Measurements from ENCODE around the gene MACROD2.

MACROD2 gene

GRCh38 chr20:14879020-14879697 is 883.8 kb downstream of the MACROD2 start:
- TF ChIP-seq, protein P1, sequence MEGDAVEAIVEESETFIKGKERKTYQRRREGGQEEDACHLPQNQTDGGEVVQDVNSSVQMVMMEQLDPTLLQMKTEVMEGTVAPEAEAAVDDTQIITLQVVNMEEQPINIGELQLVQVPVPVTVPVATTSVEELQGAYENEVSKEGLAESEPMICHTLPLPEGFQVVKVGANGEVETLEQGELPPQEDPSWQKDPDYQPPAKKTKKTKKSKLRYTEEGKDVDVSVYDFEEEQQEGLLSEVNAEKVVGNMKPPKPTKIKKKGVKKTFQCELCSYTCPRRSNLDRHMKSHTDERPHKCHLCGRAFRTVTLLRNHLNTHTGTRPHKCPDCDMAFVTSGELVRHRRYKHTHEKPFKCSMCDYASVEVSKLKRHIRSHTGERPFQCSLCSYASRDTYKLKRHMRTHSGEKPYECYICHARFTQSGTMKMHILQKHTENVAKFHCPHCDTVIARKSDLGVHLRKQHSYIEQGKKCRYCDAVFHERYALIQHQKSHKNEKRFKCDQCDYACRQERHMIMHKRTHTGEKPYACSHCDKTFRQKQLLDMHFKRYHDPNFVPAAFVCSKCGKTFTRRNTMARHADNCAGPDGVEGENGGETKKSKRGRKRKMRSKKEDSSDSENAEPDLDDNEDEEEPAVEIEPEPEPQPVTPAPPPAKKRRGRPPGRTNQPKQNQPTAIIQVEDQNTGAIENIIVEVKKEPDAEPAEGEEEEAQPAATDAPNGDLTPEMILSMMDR (conservative IDR thresholded peaks at IDR 0.05; ENCODE audit: low read depth): no peak
- POLR2A ChIA-PET (ENCODE audit: low non-redundant PET): no interaction called here
- CTCF ChIA-PET: interaction anchor here (0.7 kb wide), 1 partner anchor 1359 kb away, joined by 4 read pairs; no protein-coding TSS in a partner anchor
- H3K27ac ChIP-seq: no peak overlapping the region
- peak; percentile 95 for DNase-seq (ENCODE audit: low spot score)

- POLR2A ChIA-PET (ENCODE audit: low non-redundant PET): no interaction called here
- CTCF ChIA-PET: interaction anchor here (0.7 kb wide), 1 partner anchor 1359 kb away, joined by 4 read pairs; no protein-coding TSS in a partner anchor
- no peak for DNase-seq (ENCODE audit: low spot score)
- TF ChIP-seq, protein P1 (conservative IDR thresholded peaks at IDR 0.05; ENCODE audit: low read depth): no peak
- no peak overlapping the region for H3K27ac ChIP-seq
These were observed 884.5 kb downstream of the MACROD2 start for GRCh38 chr20:14879839-14880238.

- ChIA-PET CTCF (no interaction called here), POLR2A (ENCODE audit: low non-redundant PET) (no interaction called here)
- no peak overlapping the region for H3K27ac ChIP-seq
- TF ChIP-seq, protein P1 (conservative IDR thresholded peaks at IDR 0.05; ENCODE audit: low read depth): no peak
- DNase-seq (ENCODE audit: low spot score): no peak
These were observed 886.2 kb downstream of the MACROD2 start for GRCh38 chr20:14881518-14881917.

GRCh38 chr20:14882157-14882556 is 886.8 kb downstream of the MACROD2 start:
- ChIA-PET CTCF (no interaction called here), POLR2A (ENCODE audit: low non-redundant PET) (no interaction called here)
- no peak overlapping the region for H3K27ac ChIP-seq
- TF ChIP-seq, protein P1 (conservative IDR thresholded peaks at IDR 0.05; ENCODE audit: low read depth): no peak
- DNase-seq (ENCODE audit: low spot score): no peak

- TF ChIP-seq, protein P1 (conservative IDR thresholded peaks at IDR 0.05; ENCODE audit: low read depth): no peak
- no peak overlapping the region for H3K27ac ChIP-seq
- ChIA-PET CTCF (interaction anchor here (0.6 kb wide), 1 partner anchor 25 kb away, joined by 5 read pairs; no protein-coding TSS in a partner anchor), POLR2A (ENCODE audit: low non-redundant PET) (no interaction called here)
- no peak for DNase-seq (ENCODE audit: low spot score)
These were observed 887.5 kb downstream of the MACROD2 start for GRCh38 chr20:14882846-14883245.

GRCh38 chr20:14883324-14883723 is 888.0 kb downstream of the MACROD2 start:
- no peak overlapping the region for H3K27ac ChIP-seq
- POLR2A ChIA-PET (ENCODE audit: low non-redundant PET): no interaction called here
- TF ChIP-seq, protein P1 (conservative IDR thresholded peaks at IDR 0.05; ENCODE audit: low read depth): no peak
- DNase-seq (ENCODE audit: low spot score): no peak
- CTCF ChIA-PET: interaction anchor here (0.6 kb wide), 1 partner anchor 25 kb away, joined by 5 read pairs; no protein-coding TSS in a partner anchor
